Measurements from ENCODE around the gene PKP3. TPM values are rescaled to one million over a fixed set of nuclear protein-coding genes. Genes with fewer than 3 reads are reported as not detected.

PKP3 gene
- total RNA-seq, 2 experiments from 2014 or later, result not detected

DNA sequence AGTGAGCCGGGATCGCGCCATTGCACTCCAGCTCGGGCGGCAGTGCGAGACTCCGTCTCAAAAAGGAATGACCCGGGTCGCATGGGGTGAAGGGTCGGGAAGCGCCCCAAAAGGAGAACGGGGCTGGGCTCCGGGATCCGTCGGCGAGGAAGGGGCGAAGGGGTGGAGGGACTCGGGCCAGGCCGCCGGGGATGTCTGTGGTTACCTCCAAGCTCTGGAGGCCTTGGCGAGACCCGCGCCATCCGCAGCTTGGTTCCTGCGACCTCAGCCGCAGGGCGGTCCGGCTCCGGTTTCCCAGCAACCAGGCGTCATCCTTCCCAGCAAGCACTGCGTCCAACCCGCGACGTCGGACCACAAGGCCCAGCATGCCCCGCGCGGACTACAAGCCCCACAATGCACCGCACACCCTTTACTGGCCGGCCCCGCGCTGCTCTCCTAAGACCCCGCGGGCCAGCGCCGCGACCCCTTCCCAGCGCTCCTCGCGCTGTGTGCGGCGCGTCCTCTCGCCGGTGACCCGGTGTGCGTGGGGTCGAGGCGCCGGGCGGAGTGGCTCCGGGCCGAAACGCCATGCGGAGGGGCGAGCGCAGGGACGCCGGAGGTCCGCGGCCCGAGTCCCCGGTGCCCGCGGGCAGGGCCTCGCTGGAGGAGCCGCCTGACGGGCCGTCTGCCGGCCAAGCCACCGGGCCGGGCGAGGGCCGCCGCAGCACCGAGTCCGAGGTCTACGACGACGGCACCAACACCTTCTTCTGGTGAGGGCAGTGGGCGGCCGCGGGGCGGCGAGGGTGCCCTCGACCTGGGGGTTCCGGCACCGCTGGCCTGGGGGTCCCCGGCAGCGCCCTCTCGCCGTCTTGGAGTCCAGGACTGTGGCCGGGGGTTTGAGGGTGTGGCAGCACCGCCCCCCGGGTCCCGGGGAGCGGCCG, 56.1 kb downstream of the PKP3 start, which contains the start of gene PTDSS2:
Gene PTDSS2, plus strand, starts transcription at position 391 of the 920 bp plus-strand sequence. Its CDS starts 177 bp downstream, at position 568.
- peaks cover 38% of the 10 kb centered on the region for H3K4me1 Mint-ChIP-seq
- H3K36me3 Mint-ChIP-seq (ENCODE audit: low read depth), result peaks cover 22% of the 10 kb centered on the region

DNA sequence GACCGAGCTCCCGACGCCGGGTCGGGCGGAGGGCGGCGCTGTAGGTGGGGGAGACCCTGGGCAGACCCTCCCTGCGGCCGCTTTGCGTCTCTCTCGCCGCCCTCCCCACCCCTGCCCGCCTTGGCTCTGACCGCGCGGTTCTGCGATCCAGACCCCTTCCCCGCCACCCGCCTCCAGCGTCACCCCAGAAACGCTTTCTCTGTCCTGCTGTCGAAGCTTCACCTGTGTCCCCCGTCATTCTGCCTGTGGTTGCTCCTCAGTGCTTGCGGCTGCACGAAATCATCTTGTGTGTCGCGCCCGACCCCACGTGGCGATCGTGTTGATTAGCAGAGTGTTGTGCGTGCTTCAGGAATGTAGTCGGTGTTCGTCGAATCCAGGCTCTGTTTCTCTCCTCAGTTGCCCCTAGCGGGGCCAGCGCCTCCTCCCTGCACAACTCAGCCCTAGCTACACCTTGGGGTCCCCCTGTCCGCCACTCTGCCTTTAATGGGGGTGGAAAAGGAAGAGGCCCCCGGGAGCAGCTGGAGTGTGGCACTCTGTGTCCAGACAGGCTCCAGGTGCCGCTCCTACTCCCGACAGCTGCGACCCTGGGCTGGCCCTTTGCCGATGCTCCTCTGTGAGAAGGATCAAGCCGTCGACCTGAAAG, 56.9 kb downstream of the PKP3 start:
- peak overlapping the region; percentile 95 for H3K4me3 Mint-ChIP-seq
- H3K4me1 Mint-ChIP-seq, result peaks cover 43% of the 10 kb centered on the region
- H3K27ac Mint-ChIP-seq, result peak overlapping the region; percentile 83
- peak; percentile 83 for DNase-seq
- CTCF ChIA-PET, result interaction anchor here (0.9 to 4.0 kb wide), 8 partner anchors 11 to 200 kb away, joined by 3 to 67 read pairs (median 6); partner anchors contain the start of gene SIGIRR
- POLR2A ChIA-PET, result interaction anchor here (1.5 to 6.2 kb wide), 8 partner anchors 22 to 243 kb away, joined by 3 to 102 read pairs (median 14); partner anchors contain the start of genes BET1L, RIC8A, RNH1 and SIGIRR
- H3K9me3 Mint-ChIP-seq, result no peaks in the 10 kb centered on the region
- no peaks in the 10 kb centered on the region for H3K27me3 Mint-ChIP-seq
- H3K36me3 Mint-ChIP-seq (ENCODE audit: low read depth), result peaks cover 25% of the 10 kb centered on the region

More for the DNA sequence above, 56.1 kb downstream of the PKP3 start, which contains the start of gene PTDSS2:
- POLR2A ChIA-PET, result interaction anchor here (0.6 to 6.2 kb wide), 16 partner anchors 10 to 242 kb away, joined by 3 to 102 read pairs (median 8); partner anchors contain the start of genes BET1L, RIC8A, RNH1 and SIGIRR
- CTCF ChIA-PET, result interaction anchor here (0.6 to 4.0 kb wide), 17 partner anchors 10 to 369 kb away, joined by 3 to 67 read pairs (median 5); partner anchors contain the start of genes BET1L, RIC8A, RNH1 and SIGIRR
- H3K9me3 Mint-ChIP-seq, result no peaks in the 10 kb centered on the region
- peak within 1 kb of the TSS; percentile 95 for H3K4me3 Mint-ChIP-seq
- peak; percentile 97 for DNase-seq
- no peaks in the 10 kb centered on the region for H3K27me3 Mint-ChIP-seq
- H3K27ac Mint-ChIP-seq, result peak within 1 kb of the TSS; percentile 89

DNA sequence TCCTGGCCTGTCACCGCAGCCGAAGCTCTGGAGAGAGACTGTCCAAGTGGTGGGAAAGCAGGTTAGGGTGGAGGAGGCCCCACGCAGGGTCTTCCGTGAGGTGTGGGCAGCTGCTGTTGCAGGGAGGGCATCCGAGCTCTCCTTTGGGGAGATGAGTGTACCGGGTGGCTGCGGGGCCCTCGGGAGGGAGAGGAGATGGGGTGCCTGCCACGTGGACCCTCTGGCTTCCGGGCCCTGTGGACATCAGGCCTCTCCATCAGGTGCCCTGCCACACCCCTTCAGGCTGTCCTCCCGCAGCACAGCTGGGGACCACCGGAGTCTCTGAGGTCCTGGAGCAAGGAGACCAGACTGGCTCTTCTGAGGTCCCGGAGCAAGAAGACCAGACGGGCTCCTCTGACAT, 57.7 kb downstream of the PKP3 start:
- Mint-ChIP-seq H3K27me3 (no peaks in the 10 kb centered on the region), H3K4me1 (peaks cover 51% of the 10 kb centered on the region), H3K36me3 (ENCODE audit: low read depth) (peaks cover 29% of the 10 kb centered on the region), H3K27ac (no peak overlapping the region), H3K9me3 (no peaks in the 10 kb centered on the region), H3K4me3 (peak overlapping the region; percentile 95)
- CTCF ChIA-PET, result no interaction called here
- POLR2A ChIA-PET, result interaction anchor here (1.5 to 6.2 kb wide), 5 partner anchors 21 to 244 kb away, joined by 3 to 102 read pairs (median 19); partner anchors contain the start of genes BET1L, RIC8A, RNH1 and SIGIRR
- no peak for DNase-seq

DNA sequence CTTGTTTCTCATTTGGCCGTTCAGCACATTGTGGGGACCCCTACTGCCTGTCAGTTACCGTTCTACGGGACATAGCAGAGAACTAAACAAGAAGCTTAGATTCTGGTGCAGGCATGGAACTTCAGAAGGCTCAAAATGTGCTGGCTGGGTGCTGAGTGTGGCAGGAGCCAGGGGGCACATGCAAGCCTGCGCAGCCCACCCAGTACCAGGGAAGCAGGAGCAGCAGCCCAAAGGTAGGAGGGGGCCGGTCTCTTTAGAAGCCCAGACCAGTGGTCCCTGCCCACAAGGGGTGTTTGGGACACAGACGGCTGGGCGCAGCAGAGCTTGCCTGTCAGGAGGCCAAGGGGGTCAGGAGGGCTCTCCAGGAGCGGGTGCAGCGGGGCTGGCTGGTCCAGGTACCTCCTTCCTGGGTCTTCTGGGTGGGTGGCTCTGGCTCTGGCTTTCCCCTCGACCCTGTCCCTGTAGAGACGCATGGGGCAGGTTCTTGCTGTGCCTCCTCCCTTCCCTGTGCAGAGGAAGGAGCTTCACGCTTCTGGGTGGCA, 58.3 kb downstream of the PKP3 start:
- ChIA-PET POLR2A (interaction anchor here (1.5 to 6.2 kb wide), 4 partner anchors 37 to 244 kb away, joined by 5 to 102 read pairs (median 38); partner anchors contain the start of genes BET1L, RIC8A, RNH1 and SIGIRR), CTCF (interaction anchor here (0.5 kb wide), 1 partner anchor 10 kb away, joined by 3 read pairs; no protein-coding TSS in a partner anchor)
- Mint-ChIP-seq H3K27ac (no peak overlapping the region), H3K36me3 (ENCODE audit: low read depth) (peaks cover 29% of the 10 kb centered on the region), H3K9me3 (no peaks in the 10 kb centered on the region), H3K4me1 (peaks cover 56% of the 10 kb centered on the region), H3K27me3 (no peaks in the 10 kb centered on the region), H3K4me3 (no peak overlapping the region)
- DNase-seq, result no peak

DNA sequence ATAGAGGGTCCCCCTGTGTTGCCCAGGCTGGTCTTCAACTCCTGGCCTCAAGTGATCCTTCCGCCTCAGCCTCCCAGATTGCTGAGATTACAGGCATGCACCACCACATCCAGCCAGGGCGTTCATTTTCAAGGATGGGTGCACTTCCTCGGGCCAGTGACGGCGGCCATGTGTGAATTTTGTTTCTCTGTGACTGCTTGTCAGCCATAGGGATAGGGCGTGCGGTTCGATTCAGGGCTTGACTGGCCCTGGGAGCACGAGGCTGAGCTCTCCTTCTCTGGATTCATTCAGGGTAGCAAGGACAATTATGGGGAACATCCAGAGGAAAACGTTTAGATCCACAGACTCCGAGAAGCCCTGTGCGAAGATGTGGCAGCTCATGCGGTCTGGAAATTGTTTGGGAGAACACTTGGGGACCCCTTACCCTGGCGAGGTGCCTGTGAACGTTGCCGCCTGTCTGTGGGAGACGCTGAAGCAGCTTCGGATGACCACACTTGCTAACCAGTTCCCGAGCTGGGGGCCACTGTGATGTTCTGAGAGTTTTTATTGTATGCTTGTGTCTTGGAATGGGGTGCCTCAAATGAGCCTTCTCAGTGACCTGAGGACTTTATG, 59.0 kb downstream of the PKP3 start:
- Mint-ChIP-seq H3K9me3 (no peaks in the 10 kb centered on the region), H3K4me3 (no peak overlapping the region), H3K4me1 (peaks cover 64% of the 10 kb centered on the region), H3K27me3 (no peaks in the 10 kb centered on the region), H3K36me3 (ENCODE audit: low read depth) (peaks cover 29% of the 10 kb centered on the region), H3K27ac (no peak overlapping the region)
- ChIA-PET POLR2A (interaction anchor here (6.2 kb wide), 1 partner anchor 47 kb away, joined by 57 read pairs; no protein-coding TSS in a partner anchor), CTCF (no interaction called here)
- DNase-seq, result no peak

DNA sequence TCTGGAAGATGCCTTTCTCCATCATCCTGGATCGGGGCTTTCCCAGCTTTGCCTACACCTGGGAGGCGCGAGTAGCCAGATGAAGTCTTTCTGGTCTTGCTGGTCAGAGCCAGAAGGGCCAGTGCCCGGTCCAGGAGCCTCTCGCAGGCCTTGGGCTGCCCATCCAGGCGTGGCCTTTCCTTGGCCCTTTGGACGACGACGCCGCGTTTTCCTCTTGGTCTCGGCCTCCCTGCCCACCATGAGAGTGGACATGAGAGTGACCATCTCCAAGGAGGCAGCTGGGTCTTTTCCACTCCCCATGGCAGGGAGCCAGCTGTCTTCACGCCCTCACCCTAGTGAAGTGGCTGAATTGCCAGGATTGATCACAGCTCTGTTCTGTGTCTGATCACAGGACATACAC, 59.6 kb downstream of the PKP3 start:
- H3K36me3 Mint-ChIP-seq (ENCODE audit: low read depth), result peaks cover 29% of the 10 kb centered on the region
- POLR2A ChIA-PET, result no interaction called here
- CTCF ChIA-PET, result no interaction called here

DNA sequence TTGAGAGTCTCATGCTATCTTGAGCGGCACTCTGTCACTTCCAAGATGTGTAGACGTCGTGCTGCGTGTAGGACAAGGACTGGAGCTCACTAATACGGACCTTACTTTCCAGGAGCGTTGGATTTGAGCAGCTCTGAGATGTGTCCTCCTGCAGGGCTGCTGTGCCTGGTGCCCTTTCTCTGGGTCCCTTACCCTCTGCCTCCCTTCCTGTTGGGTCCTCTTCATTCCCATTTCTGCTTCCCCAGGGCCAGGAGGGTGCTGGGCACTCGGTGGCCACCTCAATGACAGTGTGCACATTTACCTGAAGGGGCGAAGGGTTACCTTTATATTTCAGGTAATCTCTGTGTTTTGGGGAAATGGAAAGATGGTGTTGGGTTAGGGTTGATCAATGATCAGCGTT, 60.0 kb downstream of the PKP3 start:
- CTCF ChIA-PET, result no interaction called here
- H3K4me3 Mint-ChIP-seq, result no peak overlapping the region
- DNase-seq, result no peak
- H3K9me3 Mint-ChIP-seq, result no peaks in the 10 kb centered on the region
- H3K4me1 Mint-ChIP-seq, result peaks cover 57% of the 10 kb centered on the region
- H3K27me3 Mint-ChIP-seq, result no peaks in the 10 kb centered on the region
- H3K36me3 Mint-ChIP-seq (ENCODE audit: low read depth), result peaks cover 29% of the 10 kb centered on the region
- no peak overlapping the region for H3K27ac Mint-ChIP-seq
- POLR2A ChIA-PET, result no interaction called here

More for the DNA sequence above, 59.6 kb downstream of the PKP3 start:
- Mint-ChIP-seq H3K27me3 (no peaks in the 10 kb centered on the region), H3K27ac (no peak overlapping the region), H3K4me3 (no peak overlapping the region), H3K4me1 (peaks cover 61% of the 10 kb centered on the region), H3K9me3 (no peaks in the 10 kb centered on the region)
- no peak for DNase-seq

Other genes with a start within 250 kb of the PKP3 start
- gene SCGB1C1, start 201.1 kb upstream of the PKP3 start, total RNA-seq, result not detected
- 10 to 100 TPM; 39.3 to 44.5 TPM for gene BET1L, start 186.8 kb upstream of the PKP3 start, total RNA-seq
- gene RIC8A, start 186.5 kb upstream of the PKP3 start, total RNA-seq, result 100 to 1,000 TPM in 1 of 2 experiments, 10 to 100 TPM in 1; 98.7 to 103 TPM
- 10 to 100 TPM; 11.6 to 16.3 TPM for gene SIRT3, start 157.9 kb upstream of the PKP3 start, total RNA-seq
- 100 to 1,000 TPM; 156 to 160 TPM for gene PSMD13, start 157.2 kb upstream of the PKP3 start, total RNA-seq
- 1 to 10 TPM; 2.5 TPM for gene NLRP6, start 115.8 kb upstream of the PKP3 start, total RNA-seq
- 100 to 1,000 TPM; 113 to 117 TPM for gene PGGHG, start 105.1 kb upstream of the PKP3 start, total RNA-seq
- gene IFITM5, start 94.7 kb upstream of the PKP3 start, total RNA-seq, result not detected
- 1,000 to 10,000 TPM; 1,637 to 1,643 TPM for gene IFITM2, start 86.4 kb upstream of the PKP3 start, total RNA-seq
- 1,000 to 10,000 TPM; 1,010 to 1,055 TPM for gene IFITM1, start 80.2 kb upstream of the PKP3 start, total RNA-seq
- 10 to 100 TPM; 52.3 to 58.8 TPM for gene IFITM3, start 73.3 kb upstream of the PKP3 start, total RNA-seq
- under 1 TPM; 0.23 to 0.53 TPM for gene B4GALNT4, start 24.7 kb upstream of the PKP3 start, total RNA-seq
- 100 to 1,000 TPM; 170 to 178 TPM for gene SIGIRR, start 20.8 kb downstream of the PKP3 start, total RNA-seq
- 10 to 100 TPM; 69.2 to 73.5 TPM for gene ANO9, start 47.8 kb downstream of the PKP3 start, total RNA-seq
- 10 to 100 TPM; 20.1 to 21.5 TPM for gene PTDSS2, start 56.1 kb downstream of the PKP3 start, total RNA-seq
- 100 to 1,000 TPM; 109 to 117 TPM for gene RNH1, start 113.0 kb downstream of the PKP3 start, total RNA-seq
- gene HRAS, start 141.4 kb downstream of the PKP3 start, total RNA-seq, result 10 to 100 TPM; 45.1 to 52.5 TPM
- 1 to 10 TPM; 2.2 to 2.5 TPM for gene LRRC56, start 143.3 kb downstream of the PKP3 start, total RNA-seq
- gene LMNTD2, start 166.5 kb downstream of the PKP3 start, total RNA-seq, result 1 to 10 TPM; 2.5 to 3.2 TPM
- gene RASSF7, start 166.8 kb downstream of the PKP3 start, total RNA-seq, result 10 to 100 TPM; 32.7 to 32.8 TPM
- gene PHRF1, start 182.3 kb downstream of the PKP3 start, total RNA-seq, result 10 to 100 TPM; 38.7 to 39.1 TPM
- 100 to 1,000 TPM; 220 to 221 TPM for gene IRF7, start 221.7 kb downstream of the PKP3 start, total RNA-seq
- not detected for gene CDHR5, start 230.7 kb downstream of the PKP3 start, total RNA-seq
- gene SCT, start 233.0 kb downstream of the PKP3 start, total RNA-seq, result not detected
- under 1 TPM; 0.18 to 0.20 TPM for gene DRD4, start 243.1 kb downstream of the PKP3 start, total RNA-seq